Fibroblast of skin of right biceps (primary cell): ENCODE measurements around the gene ARHGAP33.
"Not testable (repeated sequence)": the region's sequence is repeated elsewhere in the genome, so short reads cannot be mapped to it uniquely, and the experiment has no call there.

Experiments used
- DNase-seq: peaks from one replicate; pipeline ENCODE4 v3.0.0-alpha.2; 2013

Gene ARHGAP33

GRCh38 chr19:35796645-35797542 is 21.5 kb downstream of the ARHGAP33 start:
- DNase-seq = no peak

- no peak for DNase-seq
Observed at GRCh38 chr19:35797663-35798062, 22.3 kb downstream of the ARHGAP33 start.

GRCh38 chr19:35801828-35802227 is 26.5 kb downstream of the ARHGAP33 start:
- DNase-seq = no peak

- DNase-seq = no peak
Observed at GRCh38 chr19:35805526-35806102, 30.2 kb downstream of the ARHGAP33 start.

- DNase-seq = no peak
Observed at GRCh38 chr19:35806597-35806996, 31.2 kb downstream of the ARHGAP33 start.

GRCh38 chr19:35807633-35808032 is 32.3 kb downstream of the ARHGAP33 start:
- DNase-seq = no peak

GRCh38 chr19:35811317-35812219 is 36.2 kb downstream of the ARHGAP33 start:
- DNase-seq = no peak

- no peak for DNase-seq
Observed at GRCh38 chr19:35812220-35813042, 37.1 kb downstream of the ARHGAP33 start, which contains the start of gene PRODH2. Gene PRODH2, minus strand, starts transcription at chr19:35812845. Its CDS starts 40 bp downstream, at chr19:35812805.

GRCh38 chr19:35813043-35813890 is 37.9 kb downstream of the ARHGAP33 start:
- no peak for DNase-seq

- DNase-seq = no peak
Observed at GRCh38 chr19:35816262-35816661, 40.9 kb downstream of the ARHGAP33 start.

GRCh38 chr19:35816846-35817245 is 41.5 kb downstream of the ARHGAP33 start:
- no peak for DNase-seq

GRCh38 chr19:35818445-35818844 is 43.1 kb downstream of the ARHGAP33 start:
- no peak for DNase-seq

- DNase-seq = no peak
Observed at GRCh38 chr19:35822579-35822978, 47.2 kb downstream of the ARHGAP33 start.

GRCh38 chr19:35824150-35824549 is 48.8 kb downstream of the ARHGAP33 start:
- no peak for DNase-seq

- peak; percentile 64 for DNase-seq
Observed at GRCh38 chr19:35828692-35829301, 53.4 kb downstream of the ARHGAP33 start.

- DNase-seq = no peak
Observed at GRCh38 chr19:35830986-35831385, 55.6 kb downstream of the ARHGAP33 start.

GRCh38 chr19:35832054-35832453 is 56.7 kb downstream of the ARHGAP33 start:
- DNase-seq = no peak

- no peak for DNase-seq
Observed at GRCh38 chr19:35833972-35834371, 58.6 kb downstream of the ARHGAP33 start.

GRCh38 chr19:35836096-35836495 is 60.7 kb downstream of the ARHGAP33 start:
- DNase-seq = not testable (repeated sequence)
